Suprapubic skin (tissue), 4 donors: ENCODE results near the gene DIPK1B. TPM values are rescaled to one million over a fixed set of nuclear protein-coding genes. Genes with fewer than 3 reads are reported as not detected.

Source experiments
- DNase-seq, 2 donors: peaks; one replicate each; pipeline ENCODE4 v3.0.0-alpha.2; 2019; ENCODE audit warnings: low spot score in 2 of 2
- H3K27ac ChIP-seq: fragments of 200-600 bp; sonication (generic); one replicate; pipeline ENCODE4 v1.5.1; 2019
- H3K27me3 ChIP-seq: fragments of 200-600 bp; sonication (generic); one replicate; pipeline ENCODE4 v1.5.1; 2019
- H3K36me3 ChIP-seq: fragments of 200-600 bp; sonication (generic); one replicate; pipeline ENCODE4 v1.5.1; 2019
- H3K4me1 ChIP-seq: fragments of 200-600 bp; sonication (generic); one replicate; pipeline ENCODE4 v1.5.1; 2019
- H3K4me3 ChIP-seq: fragments of 200-600 bp; sonication (generic); one replicate; pipeline ENCODE4 v1.5.1; 2019; ENCODE audit warnings: mild to moderate bottlenecking
- H3K9me3 ChIP-seq: fragments of 200-600 bp; sonication (generic); one replicate; pipeline ENCODE4 v1.5.1; 2019
- CTCF ChIP-seq, 2 donors: fragments of 200-600 bp in 1 of 2; fragments of 450-650 bp in 1 of 2; sonication (generic) in 1 of 2; IDR thresholded peaks; one replicate each; pipeline ENCODE4 v1.5.1; 2016 to 2019; ENCODE audit warnings: antibody characterized with exemption in 2 of 2, mild to moderate bottlenecking in 1 of 2, moderate library complexity in 1 of 2
- EP300 ChIP-seq: sonication (generic); formaldehyde crosslinking; IDR thresholded peaks from one replicate; pipeline ENCODE4 v1.6.1; 2017; ENCODE audit warnings: antibody characterized with exemption
- POLR2A ChIP-seq, 2 donors: fragments of 450-650 bp; IDR thresholded peaks; one replicate each; pipeline ENCODE4 v1.6.1; 2017; ENCODE audit warnings: antibody characterized with exemption in 2 of 2, mild to moderate bottlenecking in 2 of 2, moderate library complexity in 2 of 2
- POLR2AphosphoS5 ChIP-seq, 3 donors: sonication (generic); formaldehyde crosslinking; IDR thresholded peaks; one replicate each; pipeline ENCODE4 v1.6.1; 2017; ENCODE audit warnings: antibody characterized with exemption in 3 of 3
- WGBS: methylation state at CpG from one replicate; pipeline ENCODE4 v1.1.5; 2018; 5-methylcytosine and 5-hydroxymethylcytosine counted together
- total RNA-seq, 4 donors: library from RNA; depleted of rRNA; stranded (reverse); fragments of >200 nt; gene quantifications; one replicate each; pipeline ENCODE4 v1.1.0, GENCODE V29; 2016

Gene DIPK1B
- total RNA-seq, 4 donors from 2014 or later: 3.8 to 13.1 (median 6.3) TPM

GRCh38 chr9:136674786-136675349, 37.5 kb upstream of the DIPK1B start:
- WGBS: 73% methylated on average over 9 of the region's 11 CpGs
- Histone ChIP-seq H3K27me3 (peaks cover 9% of the 10 kb centered on the region), H3K4me3 (no peak overlapping the region), H3K4me1 (peaks cover 15% of the 10 kb centered on the region), H3K36me3 (peaks cover 45% of the 10 kb centered on the region), H3K9me3 (no peaks in the 10 kb centered on the region), H3K27ac (no peak overlapping the region)
- TF ChIP-seq POLR2A (IDR thresholded peaks at IDR 0.05): no peak
- no peak for TF ChIP-seq EP300
- TF ChIP-seq CTCF (IDR thresholded peaks at IDR 0.05): no peak
- TF ChIP-seq POLR2AphosphoS5 (IDR thresholded peaks at IDR 0.05): no peak
- no peak for DNase-seq

- H3K36me3 ChIP-seq: peaks cover 45% of the 10 kb centered on the region
- TF ChIP-seq POLR2AphosphoS5 (IDR thresholded peaks at IDR 0.05): no peak
- TF ChIP-seq EP300: no peak
- TF ChIP-seq POLR2A (IDR thresholded peaks at IDR 0.05): no peak
- no peak for TF ChIP-seq CTCF (IDR thresholded peaks at IDR 0.05)
- DNase-seq: no peak
- peaks cover under 1% of the 10 kb centered on the region for H3K27me3 ChIP-seq
- H3K27ac ChIP-seq: no peak overlapping the region
- peaks cover 16% of the 10 kb centered on the region for H3K4me1 ChIP-seq
- WGBS: 82% methylated on average over 8 of the region's 16 CpGs
- H3K4me3 ChIP-seq: no peak overlapping the region
- no peaks in the 10 kb centered on the region for H3K9me3 ChIP-seq
These were observed 36.7 kb upstream of the DIPK1B start for GRCh38 chr9:136675477-136676296.

GRCh38 chr9:136676297-136676794, 36.0 kb upstream of the DIPK1B start:
- Histone ChIP-seq H3K27me3 (no peaks in the 10 kb centered on the region), H3K36me3 (peaks cover 45% of the 10 kb centered on the region), H3K27ac (no peak overlapping the region), H3K9me3 (no peaks in the 10 kb centered on the region), H3K4me1 (peaks cover 16% of the 10 kb centered on the region), H3K4me3 (no peak overlapping the region)
- TF ChIP-seq POLR2A (IDR thresholded peaks at IDR 0.05) (no peak), POLR2AphosphoS5 (IDR thresholded peaks at IDR 0.05) (no peak), CTCF (IDR thresholded peaks at IDR 0.05) (no peak), EP300 (no peak)
- 87% methylated on average over 3 of the region's 13 CpGs for WGBS
- DNase-seq: no peak

GRCh38 chr9:136676920-136677686, 35.3 kb upstream of the DIPK1B start:
- H3K36me3 ChIP-seq: peaks cover 45% of the 10 kb centered on the region
- H3K4me1 ChIP-seq: peaks cover 16% of the 10 kb centered on the region

More at GRCh38 chr9:136676920-136677686, 35.3 kb upstream of the DIPK1B start:
- Histone ChIP-seq H3K9me3 (no peaks in the 10 kb centered on the region), H3K4me3 (no peak overlapping the region), H3K27me3 (no peaks in the 10 kb centered on the region), H3K27ac (no peak overlapping the region)
- TF ChIP-seq EP300 (no peak), POLR2AphosphoS5 (IDR thresholded peaks at IDR 0.05) (no peak), POLR2A (IDR thresholded peaks at IDR 0.05) (no peak), CTCF (IDR thresholded peaks at IDR 0.05) (no peak)
- 91% methylated on average over 30 of the region's 46 CpGs for WGBS
- DNase-seq: no peak
